HG02840 (cell line): ENCODE results near the gene MYO1B.

Experiments used
- ATAC-seq: cut with Tn5 transposase; IDR thresholded peaks from one replicate; pipeline ENCODE4 v1.9.1; 2021; ENCODE audit warnings: mild to moderate bottlenecking, moderate library complexity, moderate number of reproducible peaks; ENCODE audit not compliant: unreplicated experiment, low FRiP score

The MYO1B gene

GRCh38 chr2:191245046-191245868, at the start of gene MYO1B:
MYO1B (plus strand) TSS chr2:191245404; CDS start chr2:191276896, 31,492 bp downstream.
- ATAC-seq = peak; percentile 59

GRCh38 chr2:191197096-191197495, 48.1 kb upstream of the MYO1B start:
- no peak for ATAC-seq

- ATAC-seq = no peak
Observed at GRCh38 chr2:191198271-191198670, 46.9 kb upstream of the MYO1B start.

GRCh38 chr2:191199929-191200512, 45.2 kb upstream of the MYO1B start:
- no peak for ATAC-seq

GRCh38 chr2:191200910-191201309, 44.3 kb upstream of the MYO1B start:
- no peak for ATAC-seq

- no peak for ATAC-seq
Observed at GRCh38 chr2:191202209-191202721, 42.9 kb upstream of the MYO1B start.

- ATAC-seq = no peak
Observed at GRCh38 chr2:191202881-191203397, 42.3 kb upstream of the MYO1B start.

- peak; percentile 66 for ATAC-seq
Observed at GRCh38 chr2:191204433-191204832, 40.8 kb upstream of the MYO1B start.

- no peak for ATAC-seq
Observed at GRCh38 chr2:191206613-191207471, 38.4 kb upstream of the MYO1B start.

GRCh38 chr2:191209340-191209739, 35.9 kb upstream of the MYO1B start:
- ATAC-seq = no peak

- no peak for ATAC-seq
Observed at GRCh38 chr2:191212119-191212518, 33.1 kb upstream of the MYO1B start.

GRCh38 chr2:191213333-191213732, 31.9 kb upstream of the MYO1B start:
- ATAC-seq = no peak

- no peak for ATAC-seq
Observed at GRCh38 chr2:191215230-191215629, 30.0 kb upstream of the MYO1B start.

GRCh38 chr2:191215666-191216065, 29.5 kb upstream of the MYO1B start:
- no peak for ATAC-seq

GRCh38 chr2:191217580-191217979, 27.6 kb upstream of the MYO1B start:
- ATAC-seq = no peak

- ATAC-seq = no peak
Observed at GRCh38 chr2:191218292-191218898, 26.8 kb upstream of the MYO1B start.

- ATAC-seq = no peak
Observed at GRCh38 chr2:191220671-191221070, 24.5 kb upstream of the MYO1B start.

GRCh38 chr2:191221666-191222065, 23.5 kb upstream of the MYO1B start:
- ATAC-seq = no peak

GRCh38 chr2:191222507-191222906, 22.7 kb upstream of the MYO1B start:
- no peak for ATAC-seq

- ATAC-seq = no peak
Observed at GRCh38 chr2:191222952-191223351, 22.3 kb upstream of the MYO1B start.
